Urinary bladder (tissue), 4 donors: ENCODE results near the gene SDR39U1. TPM values are rescaled to one million over a fixed set of nuclear protein-coding genes. Genes with fewer than 3 reads are reported as not detected.

Experiments
- DNase-seq: peaks from one replicate; pipeline ENCODE4 v3.0.0-alpha.2; 2015; ENCODE audit errors: extremely low spot score
- H3K27ac ChIP-seq: one replicate; pipeline ENCODE4 v1.5.1; 2013; ENCODE audit warnings: low read depth, mild to moderate bottlenecking, moderate library complexity
- H3K36me3 ChIP-seq: one replicate; pipeline ENCODE4 v1.6.1; 2013; ENCODE audit warnings: mild to moderate bottlenecking, moderate library complexity; ENCODE audit not compliant: insufficient read depth
- H3K4me1 ChIP-seq: one replicate; pipeline ENCODE4 v1.6.1; 2013; ENCODE audit warnings: mild to moderate bottlenecking, moderate library complexity; ENCODE audit not compliant: insufficient read depth
- H3K4me3 ChIP-seq: one replicate; pipeline ENCODE4 v1.5.1; 2013; ENCODE audit warnings: low read depth, low read length
- WGBS: extraction: QIAGEN DNeasy Blood & Tissue Kit; methylation state at CpG from one replicate; pipeline ENCODE4 v1.1.7; 2013; 5-methylcytosine and 5-hydroxymethylcytosine counted together
- polyA plus RNA-seq: library from polyadenylated mRNA; stranded (reverse); fragments of 200-250 nt; gene quantifications from one replicate; pipeline ENCODE4 v1.2.3, GENCODE V29; 2013
- total RNA-seq: library from RNA; depleted of rRNA; stranded (reverse); fragments of >200 nt; gene quantifications from one replicate; pipeline ENCODE4 v1.2.3, GENCODE V29; 2014
- donor health status: healthy with polysubstance abuse.
- donor health status: healthy.

The SDR39U1 gene
- total and polyA plus RNA-seq, 2 donors, result 12.3 to 70.9 TPM

GRCh38 chr14:24416932-24417619, 25.5 kb downstream of the SDR39U1 start:
- DNase-seq, result no peak
- 73% methylated on average over 16 of the region's 16 CpGs for WGBS
- Histone ChIP-seq H3K36me3 (no peaks in the 10 kb centered on the region), H3K4me1 (no peaks in the 10 kb centered on the region), H3K27ac (no peak overlapping the region), H3K4me3 (no peak overlapping the region)

- no peak overlapping the region for H3K27ac ChIP-seq
- no peaks in the 10 kb centered on the region for H3K4me1 ChIP-seq
- H3K36me3 ChIP-seq, result no peaks in the 10 kb centered on the region
- 69% methylated on average over 19 of the region's 19 CpGs for WGBS
- DNase-seq, result no peak
- no peak overlapping the region for H3K4me3 ChIP-seq
Observed at GRCh38 chr14:24416254-24416931, 26.2 kb downstream of the SDR39U1 start.

GRCh38 chr14:24415421-24416253, 26.9 kb downstream of the SDR39U1 start:
- WGBS, result 85% methylated on average over 25 of the region's 25 CpGs
- no peak overlapping the region for H3K4me3 ChIP-seq
- H3K36me3 ChIP-seq, result no peaks in the 10 kb centered on the region
- H3K27ac ChIP-seq, result no peak overlapping the region
- no peaks in the 10 kb centered on the region for H3K4me1 ChIP-seq
- DNase-seq, result no peak

- Histone ChIP-seq H3K36me3 (no peaks in the 10 kb centered on the region), H3K27ac (no peak overlapping the region), H3K4me1 (no peaks in the 10 kb centered on the region), H3K4me3 (no peak overlapping the region)
- WGBS, result 88% methylated on average over 15 of the region's 15 CpGs
- no peak for DNase-seq
Observed at GRCh38 chr14:24414732-24415420, 27.7 kb downstream of the SDR39U1 start.

GRCh38 chr14:24414077-24414476, 28.5 kb downstream of the SDR39U1 start:
- Histone ChIP-seq H3K4me1 (no peaks in the 10 kb centered on the region), H3K36me3 (no peaks in the 10 kb centered on the region), H3K4me3 (no peak overlapping the region), H3K27ac (no peak overlapping the region)
- DNase-seq, result no peak
- 91% methylated on average over 1 of the region's 1 CpG for WGBS

- no peaks in the 10 kb centered on the region for H3K36me3 ChIP-seq
Observed at GRCh38 chr14:24411443-24412389, 30.9 kb downstream of the SDR39U1 start.

GRCh38 chr14:24409956-24410355, 32.6 kb downstream of the SDR39U1 start:
- Histone ChIP-seq H3K4me3 (no peak overlapping the region), H3K4me1 (no peaks in the 10 kb centered on the region), H3K27ac (no peak overlapping the region), H3K36me3 (no peaks in the 10 kb centered on the region)
- DNase-seq, result no peak
- 96% methylated on average over 10 of the region's 10 CpGs for WGBS

More at GRCh38 chr14:24411443-24412389, 30.9 kb downstream of the SDR39U1 start:
- Histone ChIP-seq H3K4me3 (no peak overlapping the region), H3K27ac (no peak overlapping the region), H3K4me1 (no peaks in the 10 kb centered on the region)
- 72% methylated on average over 16 of the region's 16 CpGs for WGBS
- no peak for DNase-seq

GRCh38 chr14:24409192-24409591, 33.4 kb downstream of the SDR39U1 start:
- no peak overlapping the region for H3K27ac ChIP-seq
- WGBS, result 85% methylated on average over 6 of the region's 6 CpGs
- no peak for DNase-seq
- no peak overlapping the region for H3K4me3 ChIP-seq
- no peaks in the 10 kb centered on the region for H3K4me1 ChIP-seq
- H3K36me3 ChIP-seq, result no peaks in the 10 kb centered on the region

- no peaks in the 10 kb centered on the region for H3K36me3 ChIP-seq
- WGBS, result 60% methylated on average over 3 of the region's 3 CpGs
Observed at GRCh38 chr14:24408764-24409163, 33.8 kb downstream of the SDR39U1 start.

GRCh38 chr14:24407608-24408325, 34.8 kb downstream of the SDR39U1 start:
- WGBS, result 95% methylated on average over 18 of the region's 18 CpGs
- no peaks in the 10 kb centered on the region for H3K4me1 ChIP-seq
- no peak overlapping the region for H3K27ac ChIP-seq
- no peak overlapping the region for H3K4me3 ChIP-seq
- DNase-seq, result no peak
- no peaks in the 10 kb centered on the region for H3K36me3 ChIP-seq

More at GRCh38 chr14:24408764-24409163, 33.8 kb downstream of the SDR39U1 start:
- Histone ChIP-seq H3K4me3 (no peak overlapping the region), H3K27ac (no peak overlapping the region), H3K4me1 (no peaks in the 10 kb centered on the region)
- no peak for DNase-seq

GRCh38 chr14:24406416-24406815, 36.2 kb downstream of the SDR39U1 start:
- no peak overlapping the region for H3K27ac ChIP-seq
- no peak overlapping the region for H3K4me3 ChIP-seq
- WGBS, result 89% methylated on average over 6 of the region's 6 CpGs
- no peaks in the 10 kb centered on the region for H3K36me3 ChIP-seq
- no peak for DNase-seq
- H3K4me1 ChIP-seq, result no peaks in the 10 kb centered on the region

- 67% methylated on average over 4 of the region's 4 CpGs for WGBS
- Histone ChIP-seq H3K4me1 (no peaks in the 10 kb centered on the region), H3K27ac (no peak overlapping the region), H3K36me3 (no peaks in the 10 kb centered on the region), H3K4me3 (no peak overlapping the region)
- no peak for DNase-seq
Observed at GRCh38 chr14:24404814-24405213, 37.8 kb downstream of the SDR39U1 start.
